GM18507 (cell line): Measurements from ENCODE around the gene VAT1L.

Source experiments
- DNase-seq: peaks from one replicate; pipeline ENCODE4 v3.0.0; 2011; ENCODE audit warnings: low read depth; ENCODE audit not compliant: insufficient read length; ENCODE audit errors: extremely low spot score
- FAIRE-seq: peaks from 2 replicates; lab custom pipeline; 2011; peaks lifted over from hg19 to GRCh38; lab: Jason Lieb, UNC

The VAT1L gene

GRCh38 chr16:77823067-77823466 is 34.7 kb downstream of the VAT1L start:
- DNase-seq = no peak
- FAIRE-seq = no peak

GRCh38 chr16:77825196-77825595 is 36.8 kb downstream of the VAT1L start:
- no peak for DNase-seq
- FAIRE-seq = no peak

DNA sequence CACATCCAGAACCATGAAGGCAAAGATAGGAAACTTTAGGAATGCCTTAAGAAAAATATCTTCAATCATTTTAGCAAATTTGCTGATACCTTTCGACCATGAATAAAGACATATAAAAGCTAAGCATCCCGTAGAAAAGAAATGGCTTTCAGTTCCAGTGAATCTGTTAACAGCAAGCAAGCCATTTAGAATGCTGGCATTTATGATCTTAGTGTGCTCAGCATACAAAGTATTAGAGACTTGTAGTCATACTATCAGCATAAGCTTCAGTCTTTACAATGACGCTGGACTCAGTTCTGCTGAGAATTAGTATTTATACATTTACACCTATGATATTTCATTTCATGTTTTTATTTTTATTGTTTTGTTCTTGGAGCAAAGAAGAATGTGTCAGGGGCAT is 38.7 kb downstream of the VAT1L start:
- FAIRE-seq (no peak), DNase-seq (no peak)

DNA sequence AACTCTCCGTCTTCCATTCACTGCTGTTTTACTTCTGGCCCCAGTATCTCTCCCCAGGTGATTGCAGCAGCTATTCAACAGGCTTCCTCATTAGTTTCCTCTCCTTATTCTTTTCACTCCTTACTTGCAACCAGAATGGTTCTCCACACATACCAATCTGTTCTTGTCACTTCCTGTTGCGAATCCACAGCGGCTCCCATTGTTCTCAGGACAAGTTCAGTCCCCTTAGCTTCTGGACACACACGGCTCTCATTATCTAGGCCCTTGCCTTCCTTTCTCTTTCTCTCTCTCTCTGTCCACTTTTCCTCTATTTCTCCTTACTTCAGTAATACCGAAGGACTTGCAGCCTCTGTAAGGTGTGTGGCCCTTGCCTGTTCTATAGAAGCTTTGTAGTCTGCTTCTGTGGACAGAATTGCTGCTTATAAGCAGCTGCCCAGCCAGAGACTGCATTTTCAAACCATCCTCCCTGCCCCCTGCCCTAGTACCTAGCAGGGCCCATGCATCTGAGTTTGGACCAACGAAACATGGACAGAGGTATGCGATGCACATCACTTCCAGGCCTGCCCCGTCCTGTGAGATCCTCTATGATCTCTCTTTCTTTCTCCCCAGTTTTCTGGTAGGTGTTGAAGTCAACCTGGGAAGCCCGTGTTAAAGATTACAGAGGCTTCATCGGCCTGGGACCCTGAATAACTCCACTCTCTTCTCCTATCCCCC is 45.7 kb downstream of the VAT1L start:
- DNase-seq = no peak
- no peak for FAIRE-seq

GRCh38 chr16:77834635-77835540 is 46.5 kb downstream of the VAT1L start:
- no peak for DNase-seq
- no peak for FAIRE-seq

GRCh38 chr16:77836801-77837200 is 48.4 kb downstream of the VAT1L start:
- no peak for DNase-seq

GRCh38 chr16:77838597-77839255 is 50.4 kb downstream of the VAT1L start:
- FAIRE-seq (no peak), DNase-seq (no peak)

More at GRCh38 chr16:77836801-77837200, 48.4 kb downstream of the VAT1L start:
- no peak for FAIRE-seq

DNA sequence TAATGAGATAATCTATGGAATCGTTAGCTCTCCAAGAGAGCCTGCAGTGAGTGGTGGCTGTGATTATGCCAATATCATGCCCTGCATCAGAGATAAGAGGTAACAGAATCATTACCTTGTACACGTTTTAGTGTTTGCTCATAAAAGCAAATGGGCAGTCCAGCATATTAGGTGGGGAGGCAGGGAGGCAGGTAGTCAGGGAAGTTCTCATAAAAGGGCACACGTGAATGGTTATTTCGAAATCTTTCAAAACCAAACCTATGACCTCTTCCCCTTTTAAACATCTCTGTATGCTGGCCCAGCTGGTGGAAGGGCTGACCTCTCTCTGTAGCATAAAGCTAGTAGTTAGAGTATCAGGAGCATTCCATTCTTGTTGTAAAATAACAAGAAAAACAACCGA is 51.7 kb downstream of the VAT1L start:
- FAIRE-seq (no peak), DNase-seq (no peak)

- DNase-seq (no peak), FAIRE-seq (no peak)
These were observed 52.5 kb downstream of the VAT1L start for GRCh38 chr16:77840673-77841501.

GRCh38 chr16:77841502-77841763 is 53.1 kb downstream of the VAT1L start:
- no peak for DNase-seq
- FAIRE-seq = no peak

GRCh38 chr16:77842468-77842867 is 54.1 kb downstream of the VAT1L start:
- FAIRE-seq = no peak
- no peak for DNase-seq

DNA sequence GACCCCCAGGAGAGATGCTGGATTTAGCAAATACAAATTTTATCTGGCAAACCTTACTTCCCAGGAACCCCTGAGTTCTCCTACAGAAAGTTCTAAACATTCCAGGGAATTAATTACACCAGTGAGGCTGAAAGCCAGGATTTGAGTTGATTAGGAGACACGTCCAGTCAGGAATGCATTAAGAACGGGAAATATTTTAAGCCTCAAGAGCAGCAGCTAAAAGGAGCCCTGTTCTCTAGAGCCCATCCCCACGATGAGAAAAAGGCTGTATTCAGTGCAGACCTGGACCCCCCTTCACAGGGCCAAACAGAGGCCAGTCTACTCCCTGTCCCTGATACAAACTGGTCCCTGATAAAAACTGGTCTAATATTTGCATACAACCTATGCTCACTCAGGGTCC is 55.0 kb downstream of the VAT1L start:
- DNase-seq (no peak), FAIRE-seq (no peak)

DNA sequence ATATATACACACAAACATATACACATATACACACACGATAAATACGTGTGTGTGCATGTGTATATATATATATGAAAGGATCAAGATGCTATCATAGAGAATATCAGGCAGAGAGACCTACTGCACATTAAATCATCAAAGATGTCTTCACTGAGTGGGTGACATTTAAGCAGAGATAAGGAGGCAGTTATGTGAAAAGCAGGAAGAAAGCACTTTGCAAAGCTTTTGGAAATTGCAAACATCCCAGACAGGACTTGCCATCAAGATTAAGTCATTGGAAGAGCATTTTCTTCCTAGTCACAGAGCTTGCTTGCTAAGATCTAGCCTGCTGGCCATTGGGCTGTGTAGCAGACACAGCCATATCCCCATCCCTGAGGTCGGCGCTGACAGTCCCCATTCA is 56.4 kb downstream of the VAT1L start:
- DNase-seq = no peak
- FAIRE-seq = no peak

- DNase-seq = no peak
These were observed 61.4 kb downstream of the VAT1L start for GRCh38 chr16:77849646-77850258.

GRCh38 chr16:77850636-77851333 is 62.4 kb downstream of the VAT1L start:
- FAIRE-seq (no peak), DNase-seq (no peak)

More at GRCh38 chr16:77849646-77850258, 61.4 kb downstream of the VAT1L start:
- FAIRE-seq = no peak

DNA sequence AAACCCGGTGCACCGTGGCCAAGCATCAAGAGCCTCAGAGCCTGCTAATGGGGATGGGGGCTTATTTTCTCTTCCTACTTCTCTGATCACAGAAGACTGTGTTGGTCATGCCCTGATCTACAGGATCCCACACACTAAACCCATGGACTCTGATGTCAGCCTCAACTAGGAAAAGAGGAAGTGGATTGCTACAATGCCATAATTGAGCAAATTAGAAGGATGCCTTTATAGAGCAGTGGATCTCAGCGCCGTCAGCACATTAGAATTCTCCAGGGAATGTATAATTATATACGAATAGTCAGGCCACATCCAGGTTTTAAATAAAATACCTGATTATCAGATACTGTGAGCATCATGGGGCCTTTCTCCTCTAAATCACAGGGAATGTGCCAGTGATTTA is 64.8 kb downstream of the VAT1L start:
- FAIRE-seq (no peak), DNase-seq (no peak)

GRCh38 chr16:77856438-77857160 is 68.2 kb downstream of the VAT1L start:
- DNase-seq (no peak), FAIRE-seq (no peak)

DNA sequence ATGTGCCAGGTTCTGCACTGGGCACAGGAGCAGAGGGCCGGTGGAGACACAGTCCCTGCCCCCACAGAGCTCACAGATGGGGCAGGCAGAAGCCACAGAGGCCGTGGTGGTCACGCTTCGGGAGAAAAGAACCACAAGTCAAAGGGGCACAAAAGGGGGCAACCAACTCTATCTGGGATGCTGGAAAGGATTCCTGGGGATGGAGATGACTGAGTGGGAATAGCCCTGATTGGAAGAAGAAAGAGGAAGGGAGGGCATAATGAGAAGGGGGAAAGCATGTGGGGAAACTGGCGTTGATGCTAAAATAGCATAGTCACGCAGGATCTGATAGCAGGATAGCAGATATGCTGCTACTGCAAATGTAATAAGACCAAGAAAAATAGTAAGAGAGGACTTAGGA is 69.7 kb downstream of the VAT1L start:
- no peak for FAIRE-seq
- DNase-seq = no peak
